ENCODE results near the gene IL32.
A peak's percentile ranks its signal among the peaks of the same experiment; 100 is the strongest.

The IL32 gene

GRCh38 chr16:3099732-3100499, 34.5 kb downstream of the IL32 start (continued):
- no peak for TF ChIP-seq ZNF280D (tag by site-specific recombination; IDR thresholded peaks at IDR 0.05)
- TF ChIP-seq ZNF362 (tag by site-specific recombination; IDR thresholded peaks at IDR 0.05) = no peak; the same call in 1 of the 2 replicates
- TF ChIP-seq YY1 (tag by site-specific recombination; IDR thresholded peaks at IDR 0.05) = peak; percentile 37; the same call in 1 of the 2 replicates
- TF ChIP-seq, protein P1, sequence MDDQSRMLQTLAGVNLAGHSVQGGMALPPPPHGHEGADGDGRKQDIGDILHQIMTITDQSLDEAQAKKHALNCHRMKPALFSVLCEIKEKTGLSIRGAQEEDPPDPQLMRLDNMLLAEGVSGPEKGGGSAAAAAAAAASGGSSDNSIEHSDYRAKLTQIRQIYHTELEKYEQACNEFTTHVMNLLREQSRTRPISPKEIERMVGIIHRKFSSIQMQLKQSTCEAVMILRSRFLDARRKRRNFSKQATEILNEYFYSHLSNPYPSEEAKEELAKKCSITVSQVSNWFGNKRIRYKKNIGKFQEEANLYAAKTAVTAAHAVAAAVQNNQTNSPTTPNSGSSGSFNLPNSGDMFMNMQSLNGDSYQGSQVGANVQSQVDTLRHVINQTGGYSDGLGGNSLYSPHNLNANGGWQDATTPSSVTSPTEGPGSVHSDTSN (CRISPR knock-in tag; IDR thresholded peaks at IDR 0.05) = no peak
- no peak for TF ChIP-seq WT1 (tag by site-specific recombination; IDR thresholded peaks at IDR 0.05)
- TF ChIP-seq SP7 (tag by site-specific recombination; IDR thresholded peaks at IDR 0.05) = no peak
- peak; percentile 40; the same call in 1 of the 2 replicates for TF ChIP-seq ZFP69B (tag by site-specific recombination; IDR thresholded peaks at IDR 0.05)
- TF ChIP-seq ZNF548 (tag by site-specific recombination; IDR thresholded peaks at IDR 0.05) = no peak
- TF ChIP-seq ZNF777 (tag by site-specific recombination; IDR thresholded peaks at IDR 0.05; ENCODE audit: borderline replicate concordance) = no peak
- peak; percentile 69; the same call in 1 of the 2 replicates for TF ChIP-seq KLF8 (tag by site-specific recombination; IDR thresholded peaks at IDR 0.05)
- TF ChIP-seq ZNF544 (tag by site-specific recombination; IDR thresholded peaks at IDR 0.05) = no peak
- 0 out of 2 replicates have a peak, but pooled peaks have one; percentile 62 for TF ChIP-seq ZEB2 (tag by site-specific recombination; IDR thresholded peaks at IDR 0.05)
- 0 out of 2 replicates have a peak, but pooled peaks have one; percentile 5 for TF ChIP-seq ZNF629 (tag by site-specific recombination; IDR thresholded peaks at IDR 0.05)
- TF ChIP-seq ZBTB48 (tag by site-specific recombination; IDR thresholded peaks at IDR 0.05) = no peak

- Histone ChIP-seq H3K9me3 (ENCODE audit: control insufficient read depth, insufficient read depth, low read depth, low read length) (no peaks in the 10 kb centered on the region), H3K27ac (ENCODE audit: extremely low read depth, low read depth, low read length) (0 out of 2 replicates have a peak overlapping the region, but pooled peaks have one; percentile 20), H3K4me1 (ENCODE audit: control insufficient read depth, insufficient read depth, low read length) (peaks cover 3% of the 10 kb centered on the region), H3K4me3 (ENCODE audit: low read depth, low read length) (no peak overlapping the region), H3K36me3 (ENCODE audit: control insufficient read depth in 2 of 2, insufficient read depth in 1 of 2, low read length in 2 of 2) (no peaks in the 10 kb centered on the region)
- ChIA-PET POLR2A (no interaction called here), CTCF (interaction anchor here (0.7 to 3.6 kb wide), 7 partner anchors 21 to 1056 kb away, joined by 3 to 16 read pairs (median 3); no protein-coding TSS in a partner anchor)
- TF ChIP-seq ZIC2 (tag by site-specific recombination; IDR thresholded peaks at IDR 0.05) = peak; percentile 35; the same call in 1 of the 2 replicates
- TF ChIP-seq AEBP2 (tag by site-specific recombination; IDR thresholded peaks at IDR 0.05; ENCODE audit: borderline replicate concordance) = no peak
- 0 out of 2 replicates have a peak, but pooled peaks have one; percentile 19 for TF ChIP-seq ZSCAN30 (tag by site-specific recombination; IDR thresholded peaks at IDR 0.05)
- TF ChIP-seq ZBTB17 (tag by site-specific recombination; IDR thresholded peaks at IDR 0.05) = 0 out of 2 replicates have a peak, but pooled peaks have one; percentile 12
- TF ChIP-seq ZNF223 (tag by site-specific recombination; IDR thresholded peaks at IDR 0.05) = no peak
- TF ChIP-seq PRDM10 (tag by site-specific recombination; IDR thresholded peaks at IDR 0.05) = peak; percentile 30; the same call in 1 of the 2 replicates
- 0 out of 2 replicates have a peak, but pooled peaks have one; percentile 28 for TF ChIP-seq ZNF660 (tag by site-specific recombination; IDR thresholded peaks at IDR 0.05)
- no peak for TF ChIP-seq ZNF112 (tag by site-specific recombination; IDR thresholded peaks at IDR 0.05)
- no peak for TF ChIP-seq ZNF37A (tag by site-specific recombination; IDR thresholded peaks at IDR 0.05)
- no peak for TF ChIP-seq EGR2 (tag by site-specific recombination; IDR thresholded peaks at IDR 0.05; ENCODE audit: low read depth)
Measured at GRCh38 chr16:3101018-3101840, 35.8 kb downstream of the IL32 start.

Measured in HEK293 (cell line).